A549 (cell line): ENCODE results near the gene FRZB. TPM values are rescaled to one million over a fixed set of nuclear protein-coding genes. Genes with fewer than 3 reads are reported as not detected.
"Not testable (repeated sequence)": the region's sequence is repeated elsewhere in the genome, so short reads cannot be mapped to it uniquely, and the experiment has no call there.

Experiments
- ATAC-seq, 2 experiments: fragments of 200-7000 bp in 1 of 2; fragments of >200 bp in 1 of 2; cut with Nextera tagmentation in 1 of 2; cut with Tn5 transposase in 1 of 2; 3 replicates each; pipeline versions ENCODE4 v1.8.0 to v1.9.1; 2018 to 2020; ENCODE audit warnings: mild to moderate bottlenecking in 1 of 2, moderate library complexity in 1 of 2
- CTCF ChIA-PET: fragments of 300-600 bp; sonication (Branson Sonifier 250); formaldehyde crosslinking; extraction: SDS; loops from one replicate; lab custom pipeline; 2021; ENCODE audit warnings: antibody characterized with exemption, inconsistent platforms; lab: Yijun Ruan, JAX
- POLR2A ChIA-PET: fragments of 350-600 bp; formaldehyde crosslinking; extraction: SDS; loops from one replicate; lab custom pipeline; 2021; ENCODE audit warnings: antibody characterized with exemption, inconsistent platforms; lab: Yijun Ruan, JAX
- DNase-seq, 2 experiments: peaks; one replicate each; pipeline versions ENCODE4 v3.0.0 to v3.0.0-alpha.2; 2011 to 2016; ENCODE audit warnings: low read depth in 1 of 2, low spot score in 1 of 2
- FAIRE-seq: peaks from 2 replicates; lab custom pipeline; 2011; peaks lifted over from hg19 to GRCh38; lab: Jason Lieb, UNC
- H3K27ac ChIP-seq, 2 experiments: fragments of >200 bp; sonication (Bioruptor Twin); formaldehyde crosslinking; 3 replicates each; pipeline ENCODE4 v1.5.1; 2016 to 2017
- H3K4me1 ChIP-seq: fragments of >200 bp; sonication (Bioruptor Twin); formaldehyde crosslinking; 3 replicates; pipeline ENCODE4 v1.6.1; 2016
- H3K4me2 ChIP-seq: fragments of >200 bp; sonication (Bioruptor Twin); formaldehyde crosslinking; 3 replicates; pipeline ENCODE4 v1.6.1; 2016
- H3K4me3 ChIP-seq: fragments of >200 bp; sonication (Bioruptor Twin); formaldehyde crosslinking; 3 replicates; pipeline ENCODE4 v1.5.1; 2016
- H3K9me3 ChIP-seq: fragments of >200 bp; sonication (Bioruptor Twin); formaldehyde crosslinking; 3 replicates; pipeline ENCODE4 v1.6.1; 2016
- CBX2 ChIP-seq: fragments of 200-600 bp; sonication (generic); IDR thresholded peaks from 2 replicates; pipeline ENCODE4 v1.6.1; 2016; ENCODE audit warnings: low read depth, mild to moderate bottlenecking, borderline replicate concordance
- CEBPB ChIP-seq, 2 experiments: fragments of >200 bp in 1 of 2; sonication (Bioruptor Twin) in 1 of 2; formaldehyde crosslinking in 1 of 2; IDR thresholded peaks; 2 replicates each; pipeline ENCODE4 v1.6.1; 2012 to 2016
- CHD2 ChIP-seq: fragments of 150-350 bp; IDR thresholded peaks from 2 replicates; pipeline ENCODE4 v1.6.1; 2014; ENCODE audit warnings: low read length; ENCODE audit not compliant: partially characterized antibody
- CHD4 ChIP-seq: fragments of 200-600 bp; sonication (generic); IDR thresholded peaks from 2 replicates; pipeline ENCODE4 v1.6.1; 2016; ENCODE audit warnings: antibody characterized with exemption, mild to moderate bottlenecking, borderline replicate concordance
- EHF ChIP-seq: fragments of 250-450 bp; sonication (Bioruptor Pico); IDR thresholded peaks from 2 replicates; pipeline ENCODE4 v1.5.0; 2020; ENCODE audit warnings: mild to moderate bottlenecking
- EP300 ChIP-seq, 2 experiments: fragments of >200 bp; sonication (Bioruptor Twin); formaldehyde crosslinking; IDR thresholded peaks; 2 replicates in 1 of 2; 3 replicates in 1 of 2; pipeline ENCODE4 v1.6.1; 2016 to 2017
- FOSB ChIP-seq: fragments of 250-450 bp; sonication (Bioruptor Pico); IDR thresholded peaks from 2 replicates; pipeline ENCODE4 v1.5.0; 2020; ENCODE audit warnings: mild to moderate bottlenecking, moderate library complexity
- FOSL2 ChIP-seq, 2 experiments: fragments of 450-650 bp in 1 of 2; fragments of >200 bp in 1 of 2; sonication (Bioruptor Twin) in 1 of 2; formaldehyde crosslinking; IDR thresholded peaks; 2 replicates each; pipeline versions ENCODE4 v1.5.0 to v1.6.1; 2016 to 2020; ENCODE audit warnings: mild to moderate bottlenecking in 1 of 2, moderate library complexity in 1 of 2
- GATA3 ChIP-seq: IDR thresholded peaks from 2 replicates; pipeline ENCODE4 v1.6.1; 2012; ENCODE audit warnings: borderline replicate concordance
- HOXA7 ChIP-seq: fragments of 250-450 bp; sonication (Bioruptor Pico); IDR thresholded peaks from 2 replicates; pipeline ENCODE4 v1.5.0; 2020; ENCODE audit warnings: mild to moderate bottlenecking, moderate library complexity
- HOXB13 ChIP-seq: fragments of 250-450 bp; sonication (Bioruptor Pico); IDR thresholded peaks from 2 replicates; pipeline ENCODE4 v1.5.0; 2020; ENCODE audit warnings: low read depth, mild to moderate bottlenecking, moderate library complexity
- HOXB5 ChIP-seq: fragments of 250-450 bp; sonication (Bioruptor Pico); IDR thresholded peaks from 2 replicates; pipeline ENCODE4 v1.5.0; 2020; ENCODE audit warnings: mild to moderate bottlenecking, moderate library complexity
- MAFK ChIP-seq: fragments of 450-650 bp; IDR thresholded peaks from 2 replicates; pipeline ENCODE4 v1.6.1; 2014; ENCODE audit not compliant: partially characterized antibody
- MAZ ChIP-seq: fragments of 150-350 bp; IDR thresholded peaks from 2 replicates; pipeline ENCODE4 v1.6.1; 2014; ENCODE audit warnings: antibody characterized with exemption, low read depth, low read length, borderline replicate concordance
- NPAS2 ChIP-seq: fragments of 250-450 bp; sonication (Bioruptor Pico); IDR thresholded peaks from 2 replicates; pipeline ENCODE4 v1.8.0; 2022; ENCODE audit warnings: mild to moderate bottlenecking, moderate library complexity, borderline replicate concordance
- NR3C1 ChIP-seq: fragments of >200 bp; sonication (Bioruptor Twin); formaldehyde crosslinking; IDR thresholded peaks from 3 replicates; pipeline ENCODE4 v1.6.1; 2017
- POLR2A ChIP-seq: IDR thresholded peaks from 2 replicates; pipeline ENCODE4 v1.6.1; 2012; ENCODE audit warnings: mild to moderate bottlenecking, low read length
- RAD21 ChIP-seq, 2 experiments: fragments of >200 bp in 1 of 2; sonication (Bioruptor Twin) in 1 of 2; formaldehyde crosslinking in 1 of 2; IDR thresholded peaks in 1 of 2; conservative IDR thresholded peaks in 1 of 2; 2 replicates in 1 of 2; 3 replicates in 1 of 2; pipeline ENCODE4 v1.6.1; 2012 to 2018; ENCODE audit warnings: inconsistent platforms in 1 of 2
- RCOR1 ChIP-seq: fragments of 150-350 bp; IDR thresholded peaks from 2 replicates; pipeline ENCODE4 v1.6.1; 2014; ENCODE audit warnings: antibody characterized with exemption, low read length, low read depth
- SMC3 ChIP-seq: fragments of >200 bp; sonication (Bioruptor Twin); formaldehyde crosslinking; IDR thresholded peaks from 3 replicates; pipeline ENCODE4 v1.6.1; 2018; ENCODE audit warnings: inconsistent platforms
- ZFP36 ChIP-seq: fragments of 450-650 bp; IDR thresholded peaks from 2 replicates; pipeline ENCODE4 v1.6.1; 2014; ENCODE audit warnings: borderline replicate concordance; ENCODE audit not compliant: partially characterized antibody
- WGBS: methylation state at CpG from one replicate; pipeline ENCODE4 v1.1.6; 2017; ENCODE audit errors: missing lambda C conversion rate; 5-methylcytosine and 5-hydroxymethylcytosine counted together
- polyA plus RNA-seq, 4 experiments: library from polyadenylated mRNA; depleted of rRNA in 3 of 4; stranded (reverse); fragments of >200 nt; fragmentation: RNase III in 1 of 4; extraction: RNeasy Plus Mini Kit Qiagen cat#74134 plus additional on column Dnase treatment in 1 of 4; gene quantifications; 2 replicates in 3 of 4; 3 replicates in 1 of 4; pipeline ENCODE4 v1.2.3, GENCODE V29; 2011 to 2017
- TF ChIP-seq, protein P1 (sequence below): IDR thresholded peaks from 2 replicates; pipeline ENCODE4 v1.6.1; 2012
- TF ChIP-seq, protein P2 (sequence below): fragments of 250-450 bp; sonication (Bioruptor Pico); IDR thresholded peaks from 2 replicates; pipeline ENCODE4 v1.5.0; 2021; ENCODE audit warnings: mild to moderate bottlenecking, moderate library complexity, borderline replicate concordance
- TF ChIP-seq, protein P3 (sequence below): fragments of 200-600 bp; sonication (generic); IDR thresholded peaks from 2 replicates; pipeline ENCODE4 v1.6.1; 2016; ENCODE audit warnings: antibody characterized with exemption, mild to moderate bottlenecking, moderate library complexity
- TF ChIP-seq, protein P4 (sequence below): fragments of 450-650 bp; IDR thresholded peaks from 2 replicates; pipeline ENCODE4 v1.6.1; 2014; ENCODE audit warnings: antibody characterized with exemption

Gene FRZB
- polyA plus RNA-seq, 2 of the 4 experiments (the other 2 are of a cell fraction), result 0.03 to 0.06 TPM

DNA sequence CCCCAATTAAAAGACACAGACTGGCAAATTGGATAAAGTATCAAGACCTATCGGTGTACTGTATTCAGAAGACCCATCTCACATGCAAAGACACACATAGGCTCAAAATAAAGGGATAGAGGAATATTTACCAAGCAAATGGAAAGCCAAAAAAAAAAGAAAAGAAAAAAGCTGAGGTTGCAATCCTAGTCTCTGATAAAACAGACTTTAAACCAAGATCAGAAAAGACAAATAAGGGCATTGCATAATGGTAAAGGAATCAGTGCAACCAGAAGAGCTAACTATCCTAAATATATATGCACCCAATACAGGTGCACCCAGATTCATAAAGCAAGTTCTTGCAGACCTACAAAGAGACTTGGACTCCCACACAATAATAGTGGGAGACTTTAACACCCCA lies 10.2 kb upstream of the FRZB start:
- CTCF ChIA-PET, ATAC-seq, H3K4me2 ChIP-seq, DNase-seq, H3K27ac ChIP-seq, H3K4me1 ChIP-seq, H3K4me3 ChIP-seq, H3K9me3 ChIP-seq, POLR2A ChIA-PET: not testable (repeated sequence)
- peak; percentile 45 for TF ChIP-seq MAFK
- TF ChIP-seq, all 56 proteins: peak for 1; not testable (repeated sequence) for 55
- WGBS, result 9% methylated on average over 1 of the region's 1 CpG
- FAIRE-seq, result not testable (repeated sequence)

DNA sequence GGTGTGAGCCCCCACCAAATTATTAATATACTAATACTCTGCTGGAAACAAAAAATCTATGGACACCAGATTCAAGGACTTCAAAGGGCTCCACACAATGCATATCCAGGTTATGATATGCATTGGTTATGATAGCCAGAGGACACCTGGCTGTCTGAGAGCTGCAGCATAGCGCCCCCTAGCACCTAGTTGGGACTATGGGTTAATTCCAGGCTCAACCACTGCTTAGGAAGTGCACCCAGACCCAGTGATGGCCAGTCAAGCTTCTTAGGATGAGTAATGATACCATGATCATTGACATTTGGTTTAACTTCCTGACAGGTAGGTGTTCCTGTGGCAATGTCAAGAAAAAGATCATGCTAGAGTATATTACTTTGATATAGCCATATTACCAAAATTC lies 3.8 kb upstream of the FRZB start:
- ATAC-seq (peak in 1 of 2 experiments; percentile 68; a peak in 3 of 6 replicates), DNase-seq (peak; percentile 8 to 52), FAIRE-seq (no peak)
- no peak overlapping the region for H3K27ac ChIP-seq
- ChIA-PET CTCF (interaction anchor here (0.7 kb wide), 1 partner anchor 9 kb away, joined by 3 read pairs; no protein-coding TSS in a partner anchor), POLR2A (no interaction called here)
- no peak overlapping the region for H3K4me2 ChIP-seq
- WGBS, result 0% methylated on average over 1 of the region's 1 CpG
- no peak overlapping the region for H3K4me3 ChIP-seq
- 0 out of 3 replicates have a peak, but pooled peaks cover 4% of the 10 kb centered on the region for H3K4me1 ChIP-seq
- TF ChIP-seq, protein P1, sequence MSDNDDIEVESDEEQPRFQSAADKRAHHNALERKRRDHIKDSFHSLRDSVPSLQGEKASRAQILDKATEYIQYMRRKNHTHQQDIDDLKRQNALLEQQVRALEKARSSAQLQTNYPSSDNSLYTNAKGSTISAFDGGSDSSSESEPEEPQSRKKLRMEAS, result no peak
- TF ChIP-seq RAD21 (conservative IDR thresholded peaks at IDR 0.05 in 1 of 2, IDR thresholded peaks at IDR 0.05 in 1 of 2) (peak in 1 of 2 experiments; percentile 23; a peak in 1 of 5 replicates), CHD2 (no peak), CBX2 (no peak), NR3C1 (no peak), NPAS2 (CRISPR knock-in tag) (no peak)
- no peaks in the 10 kb centered on the region for H3K9me3 ChIP-seq

DNA sequence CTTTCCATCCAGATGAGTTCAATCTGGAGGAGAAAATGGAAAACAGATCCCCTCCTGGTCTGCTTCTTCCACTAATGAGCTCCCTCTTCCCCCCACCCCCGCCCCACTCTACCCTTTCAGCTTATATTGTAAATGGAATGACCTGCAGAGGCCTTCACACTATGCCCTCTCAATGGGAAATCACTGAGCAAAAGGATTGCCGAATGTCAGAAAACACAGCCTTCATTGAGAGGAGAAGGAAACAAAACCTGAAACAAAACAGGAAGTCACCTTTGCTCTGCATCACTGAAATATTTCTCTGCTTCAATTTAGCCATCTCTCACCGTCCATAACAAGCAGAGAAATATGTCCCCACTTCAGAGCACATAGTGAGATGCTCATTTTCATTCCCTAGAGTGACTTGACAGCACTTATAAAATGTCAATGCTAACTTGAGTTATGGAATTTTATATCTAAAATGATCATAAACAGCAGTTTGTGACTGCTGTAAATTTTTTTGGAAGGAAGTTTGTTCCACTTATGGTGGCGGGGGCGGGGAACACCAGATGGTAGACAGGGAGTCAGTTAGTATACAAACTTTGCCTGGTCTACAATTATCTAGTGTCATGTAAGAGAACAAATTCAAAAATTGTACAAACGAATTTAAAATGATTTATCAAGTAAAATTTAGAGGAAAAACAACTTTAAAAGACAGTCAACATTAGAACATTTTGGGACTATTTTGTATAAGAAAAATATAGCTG lies 1.8 kb upstream of the FRZB start:
- Histone ChIP-seq H3K27ac (no peak overlapping the region), H3K4me3 (no peak overlapping the region), H3K4me1 (0 out of 3 replicates have a peak, but pooled peaks cover 4% of the 10 kb centered on the region), H3K9me3 (no peaks in the 10 kb centered on the region), H3K4me2 (no peak overlapping the region)
- CTCF ChIA-PET, result interaction anchor here (0.7 to 0.9 kb wide), 3 partner anchors 22 to 201 kb away, joined by 3 to 4 read pairs (median 3); no protein-coding TSS in a partner anchor
- POLR2A ChIA-PET, result interaction anchor here (0.7 kb wide), 1 partner anchor 28 kb away, joined by 3 read pairs; no protein-coding TSS in a partner anchor
- TF ChIP-seq SMC3, result no peak
- no peak for TF ChIP-seq RCOR1
- TF ChIP-seq HOXA7 (CRISPR knock-in tag), result no peak
- no peak for TF ChIP-seq EHF (CRISPR knock-in tag)
- TF ChIP-seq, protein P2, sequence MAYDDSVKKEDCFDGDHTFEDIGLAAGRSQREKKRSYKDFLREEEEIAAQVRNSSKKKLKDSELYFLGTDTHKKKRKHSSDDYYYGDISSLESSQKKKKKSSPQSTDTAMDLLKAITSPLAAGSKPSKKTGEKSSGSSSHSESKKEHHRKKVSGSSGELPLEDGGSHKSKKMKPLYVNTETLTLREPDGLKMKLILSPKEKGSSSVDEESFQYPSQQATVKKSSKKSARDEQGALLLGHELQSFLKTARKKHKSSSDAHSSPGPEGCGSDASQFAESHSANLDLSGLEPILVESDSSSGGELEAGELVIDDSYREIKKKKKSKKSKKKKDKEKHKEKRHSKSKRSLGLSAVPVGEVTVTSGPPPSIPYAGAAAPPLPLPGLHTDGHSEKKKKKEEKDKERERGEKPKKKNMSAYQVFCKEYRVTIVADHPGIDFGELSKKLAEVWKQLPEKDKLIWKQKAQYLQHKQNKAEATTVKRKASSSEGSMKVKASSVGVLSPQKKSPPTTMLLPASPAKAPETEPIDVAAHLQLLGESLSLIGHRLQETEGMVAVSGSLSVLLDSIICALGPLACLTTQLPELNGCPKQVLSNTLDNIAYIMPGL, result no peak
- no peak for TF ChIP-seq FOSB (CRISPR knock-in tag)
- TF ChIP-seq GATA3, result no peak
- no peak for TF ChIP-seq EP300 (IDR thresholded peaks at IDR 0.05)
- TF ChIP-seq, protein P3, sequence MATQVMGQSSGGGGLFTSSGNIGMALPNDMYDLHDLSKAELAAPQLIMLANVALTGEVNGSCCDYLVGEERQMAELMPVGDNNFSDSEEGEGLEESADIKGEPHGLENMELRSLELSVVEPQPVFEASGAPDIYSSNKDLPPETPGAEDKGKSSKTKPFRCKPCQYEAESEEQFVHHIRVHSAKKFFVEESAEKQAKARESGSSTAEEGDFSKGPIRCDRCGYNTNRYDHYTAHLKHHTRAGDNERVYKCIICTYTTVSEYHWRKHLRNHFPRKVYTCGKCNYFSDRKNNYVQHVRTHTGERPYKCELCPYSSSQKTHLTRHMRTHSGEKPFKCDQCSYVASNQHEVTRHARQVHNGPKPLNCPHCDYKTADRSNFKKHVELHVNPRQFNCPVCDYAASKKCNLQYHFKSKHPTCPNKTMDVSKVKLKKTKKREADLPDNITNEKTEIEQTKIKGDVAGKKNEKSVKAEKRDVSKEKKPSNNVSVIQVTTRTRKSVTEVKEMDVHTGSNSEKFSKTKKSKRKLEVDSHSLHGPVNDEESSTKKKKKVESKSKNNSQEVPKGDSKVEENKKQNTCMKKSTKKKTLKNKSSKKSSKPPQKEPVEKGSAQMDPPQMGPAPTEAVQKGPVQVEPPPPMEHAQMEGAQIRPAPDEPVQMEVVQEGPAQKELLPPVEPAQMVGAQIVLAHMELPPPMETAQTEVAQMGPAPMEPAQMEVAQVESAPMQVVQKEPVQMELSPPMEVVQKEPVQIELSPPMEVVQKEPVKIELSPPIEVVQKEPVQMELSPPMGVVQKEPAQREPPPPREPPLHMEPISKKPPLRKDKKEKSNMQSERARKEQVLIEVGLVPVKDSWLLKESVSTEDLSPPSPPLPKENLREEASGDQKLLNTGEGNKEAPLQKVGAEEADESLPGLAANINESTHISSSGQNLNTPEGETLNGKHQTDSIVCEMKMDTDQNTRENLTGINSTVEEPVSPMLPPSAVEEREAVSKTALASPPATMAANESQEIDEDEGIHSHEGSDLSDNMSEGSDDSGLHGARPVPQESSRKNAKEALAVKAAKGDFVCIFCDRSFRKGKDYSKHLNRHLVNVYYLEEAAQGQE, result no peak
- TF ChIP-seq HOXB13 (CRISPR knock-in tag), result no peak
- no peak for TF ChIP-seq ZFP36
- TF ChIP-seq CEBPB (IDR thresholded peaks at IDR 0.05), result no peak
- TF ChIP-seq, protein P4, sequence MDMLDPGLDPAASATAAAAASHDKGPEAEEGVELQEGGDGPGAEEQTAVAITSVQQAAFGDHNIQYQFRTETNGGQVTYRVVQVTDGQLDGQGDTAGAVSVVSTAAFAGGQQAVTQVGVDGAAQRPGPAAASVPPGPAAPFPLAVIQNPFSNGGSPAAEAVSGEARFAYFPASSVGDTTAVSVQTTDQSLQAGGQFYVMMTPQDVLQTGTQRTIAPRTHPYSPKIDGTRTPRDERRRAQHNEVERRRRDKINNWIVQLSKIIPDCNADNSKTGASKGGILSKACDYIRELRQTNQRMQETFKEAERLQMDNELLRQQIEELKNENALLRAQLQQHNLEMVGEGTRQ, result no peak
- TF ChIP-seq MAZ, result no peak
- TF ChIP-seq FOSL2 (IDR thresholded peaks at IDR 0.05), result no peak
- TF ChIP-seq FOSL2 (CRISPR knock-in tag; IDR thresholded peaks at IDR 0.05), result no peak
- TF ChIP-seq HOXB5 (CRISPR knock-in tag), result no peak
- TF ChIP-seq MAFK, result no peak
- TF ChIP-seq POLR2A, result no peak
- TF ChIP-seq CHD4, result no peak
- WGBS, result 61% methylated on average over 6 of the region's 6 CpGs
- FAIRE-seq, result no peak
- ATAC-seq, result no peak
- DNase-seq, result no peak
